Gastroesophageal sphincter (tissue), 4 donors: ENCODE results near the gene EHD1. TPM values are rescaled to one million over a fixed set of nuclear protein-coding genes. Genes with fewer than 3 reads are reported as not detected.
A peak's percentile ranks its signal among the peaks of the same experiment; 100 is the strongest.
"Not testable (repeated sequence)": the region's sequence is repeated elsewhere in the genome, so short reads cannot be mapped to it uniquely, and the experiment has no call there.

Source experiments
- ATAC-seq: fragments of 150-250 bp; one replicate; pipeline ENCODE4 v1.9.1; 2016; ENCODE audit warnings: mild to moderate bottlenecking, moderate library complexity
- H3K27ac ChIP-seq, 4 donors: fragments of 200-600 bp; sonication (generic) in 3 of 4; 1 replicate in 3 of 4; 2 replicates in 1 of 4; pipeline ENCODE4 v1.5.1; 2016 to 2019
- H3K27me3 ChIP-seq: fragments of 200-600 bp; sonication (generic); one replicate; pipeline ENCODE4 v1.5.1; 2019
- H3K36me3 ChIP-seq, 2 donors: fragments of 200-600 bp; sonication (generic); one replicate each; pipeline ENCODE4 v1.5.1; 2019; ENCODE audit warnings: control low read depth in 1 of 2
- H3K4me1 ChIP-seq, 3 donors: fragments of 200-600 bp; sonication (generic); 1 replicate in 2 of 3; 2 replicates in 1 of 3; pipeline ENCODE4 v1.5.1; 2016 to 2019; ENCODE audit warnings: control low read depth in 2 of 3
- H3K4me3 ChIP-seq, 2 donors: fragments of 200-600 bp; sonication (generic); one replicate each; pipeline ENCODE4 v1.5.1; 2019; ENCODE audit warnings: mild to moderate bottlenecking in 1 of 2, moderate library complexity in 1 of 2
- H3K9me3 ChIP-seq, 3 donors: fragments of 200-600 bp; sonication (generic); one replicate each; pipeline ENCODE4 v1.5.1; 2017 to 2019; ENCODE audit warnings: control low read depth in 2 of 3
- EP300 ChIP-seq: sonication (generic); formaldehyde crosslinking; IDR thresholded peaks from one replicate; pipeline ENCODE4 v1.6.1; 2017; ENCODE audit warnings: antibody characterized with exemption, mild to moderate bottlenecking
- POLR2A ChIP-seq, 2 donors: fragments of 450-650 bp; IDR thresholded peaks; one replicate each; pipeline ENCODE4 v1.6.1; 2017; ENCODE audit warnings: antibody characterized with exemption in 2 of 2, mild to moderate bottlenecking in 2 of 2, moderate library complexity in 1 of 2
- POLR2AphosphoS5 ChIP-seq: sonication (generic); formaldehyde crosslinking; IDR thresholded peaks from one replicate; pipeline ENCODE4 v1.6.1; 2017; ENCODE audit warnings: antibody characterized with exemption
- WGBS, 2 donors: methylation state at CpG; one replicate each; pipeline ENCODE4 v1.1.5; 2018; ENCODE audit warnings: low coverage in 1 of 2; 5-methylcytosine and 5-hydroxymethylcytosine counted together
- total RNA-seq, 4 donors: library from RNA; depleted of rRNA; stranded (reverse); fragments of >200 nt; gene quantifications; one replicate each; pipeline ENCODE4 v1.1.0, GENCODE V29; 2016
- TF ChIP-seq, protein P1 (sequence below), 4 experiments: fragments of 200-600 bp in 2 of 4; fragments of 450-650 bp in 2 of 4; sonication (generic) in 1 of 4; IDR thresholded peaks; one replicate each; pipeline ENCODE4 v1.5.1; 2017 to 2019; ENCODE audit warnings: antibody characterized with exemption in 4 of 4, mild to moderate bottlenecking in 2 of 4, moderate library complexity in 2 of 4

EHD1 gene
- total RNA-seq, 4 donors from 2014 or later = 92.1 to 188 (median 101) TPM

- H3K27me3 ChIP-seq = peaks cover 2% of the 10 kb centered on the region
- H3K4me3 ChIP-seq = no peak overlapping the region
- ATAC-seq = no peak
- no peak for TF ChIP-seq POLR2A (IDR thresholded peaks at IDR 0.05)
- TF ChIP-seq, protein P1, sequence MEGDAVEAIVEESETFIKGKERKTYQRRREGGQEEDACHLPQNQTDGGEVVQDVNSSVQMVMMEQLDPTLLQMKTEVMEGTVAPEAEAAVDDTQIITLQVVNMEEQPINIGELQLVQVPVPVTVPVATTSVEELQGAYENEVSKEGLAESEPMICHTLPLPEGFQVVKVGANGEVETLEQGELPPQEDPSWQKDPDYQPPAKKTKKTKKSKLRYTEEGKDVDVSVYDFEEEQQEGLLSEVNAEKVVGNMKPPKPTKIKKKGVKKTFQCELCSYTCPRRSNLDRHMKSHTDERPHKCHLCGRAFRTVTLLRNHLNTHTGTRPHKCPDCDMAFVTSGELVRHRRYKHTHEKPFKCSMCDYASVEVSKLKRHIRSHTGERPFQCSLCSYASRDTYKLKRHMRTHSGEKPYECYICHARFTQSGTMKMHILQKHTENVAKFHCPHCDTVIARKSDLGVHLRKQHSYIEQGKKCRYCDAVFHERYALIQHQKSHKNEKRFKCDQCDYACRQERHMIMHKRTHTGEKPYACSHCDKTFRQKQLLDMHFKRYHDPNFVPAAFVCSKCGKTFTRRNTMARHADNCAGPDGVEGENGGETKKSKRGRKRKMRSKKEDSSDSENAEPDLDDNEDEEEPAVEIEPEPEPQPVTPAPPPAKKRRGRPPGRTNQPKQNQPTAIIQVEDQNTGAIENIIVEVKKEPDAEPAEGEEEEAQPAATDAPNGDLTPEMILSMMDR (IDR thresholded peaks at IDR 0.05) = peak in 1 of 4 experiments; percentile 17
- peak; percentile 5 for TF ChIP-seq POLR2AphosphoS5
- no peak for TF ChIP-seq EP300
- H3K9me3 ChIP-seq = no peaks in the 10 kb centered on the region
- 77 to 79% methylated on average over 7 to 10 of the region's 19 CpGs for WGBS, 2 donors
- H3K27ac ChIP-seq = peak overlapping the region in 3 of 4 donors; percentile 69 to 97 (median 97)
- peaks cover 0 to 28% of the 10 kb centered on the region in 2 donors for H3K36me3 ChIP-seq
- peaks cover 0 to 82% (median 45%) of the 10 kb centered on the region in 3 donors for H3K4me1 ChIP-seq
Measured at GRCh38 chr11:64849598-64850356, 28.6 kb downstream of the EHD1 start.

DNA sequence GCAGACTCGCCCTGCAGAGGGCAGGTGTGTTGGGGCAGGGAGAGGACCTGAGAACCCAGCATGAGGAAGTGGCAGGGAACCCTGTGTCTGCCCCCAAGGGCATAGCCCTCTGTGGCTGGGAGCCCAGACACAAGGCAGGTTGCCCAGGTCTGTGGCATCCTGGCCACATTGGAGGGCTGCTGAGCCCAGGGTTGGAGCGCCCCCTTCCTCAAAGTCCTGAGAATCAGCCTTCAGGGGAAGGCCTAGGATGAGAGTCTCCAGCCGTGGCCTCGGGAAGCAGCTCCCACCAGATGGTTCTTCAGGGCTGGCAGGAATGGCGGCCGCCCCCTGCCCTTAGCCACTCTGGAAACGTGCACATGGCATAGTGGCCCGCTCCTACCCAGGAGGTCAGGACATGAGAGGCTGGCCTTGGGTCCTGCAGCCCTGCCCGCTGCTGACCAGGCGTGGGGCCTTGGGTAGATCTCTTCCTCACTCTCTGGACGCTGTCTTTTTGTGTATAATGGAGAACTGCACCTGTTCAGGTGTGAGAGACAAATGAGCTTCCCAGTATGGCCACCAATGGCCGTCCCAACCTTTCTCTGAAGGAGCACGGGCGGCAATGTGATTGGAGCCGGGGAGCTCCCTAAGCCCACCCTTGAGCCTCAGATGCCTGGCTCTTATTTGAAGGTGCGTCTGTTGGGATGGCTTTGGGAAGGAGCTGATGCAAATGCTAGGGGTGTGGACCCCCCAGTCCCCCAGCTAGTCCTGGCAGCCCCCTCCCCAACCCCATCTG, 29.4 kb downstream of the EHD1 start:
- peaks cover 0 to 82% (median 37%) of the 10 kb centered on the region in 3 donors for H3K4me1 ChIP-seq
- ATAC-seq = no peak
- H3K36me3 ChIP-seq = peaks cover 0 to 21% of the 10 kb centered on the region in 2 donors
- peak overlapping the region in 3 of 4 donors; percentile 69 to 97 (median 97) for H3K27ac ChIP-seq
- peaks cover 6% of the 10 kb centered on the region for H3K27me3 ChIP-seq
- WGBS, 2 donors = 60% methylated on average over 1 of the region's 16 CpGs; no CpG with 5 or more reads in 1 of the 2 donors
- no peak overlapping the region for H3K4me3 ChIP-seq
- no peak for TF ChIP-seq POLR2A (IDR thresholded peaks at IDR 0.05)
- TF ChIP-seq POLR2AphosphoS5 = no peak
- no peak for TF ChIP-seq EP300
- no peaks in the 10 kb centered on the region for H3K9me3 ChIP-seq

- Histone ChIP-seq H3K27ac (peak overlapping the region in 2 of 4 donors; percentile 34 to 97), H3K27me3 (peaks cover 6% of the 10 kb centered on the region), H3K4me3 (no peak overlapping the region), H3K9me3 (no peaks in the 10 kb centered on the region), H3K36me3 (peaks cover 0 to 14% of the 10 kb centered on the region in 2 donors), H3K4me1 (peaks cover 0 to 76% (median 31%) of the 10 kb centered on the region in 3 donors)
- TF ChIP-seq POLR2A (IDR thresholded peaks at IDR 0.05) = no peak
- TF ChIP-seq, protein P1 (IDR thresholded peaks at IDR 0.05) = no peak
- TF ChIP-seq EP300 = no peak
- no peak for TF ChIP-seq POLR2AphosphoS5
- 83 to 86% methylated on average over 2 to 4 of the region's 6 CpGs for WGBS, 2 donors
- ATAC-seq = no peak
Measured at GRCh38 chr11:64848214-64848825, 30.1 kb downstream of the EHD1 start.

DNA sequence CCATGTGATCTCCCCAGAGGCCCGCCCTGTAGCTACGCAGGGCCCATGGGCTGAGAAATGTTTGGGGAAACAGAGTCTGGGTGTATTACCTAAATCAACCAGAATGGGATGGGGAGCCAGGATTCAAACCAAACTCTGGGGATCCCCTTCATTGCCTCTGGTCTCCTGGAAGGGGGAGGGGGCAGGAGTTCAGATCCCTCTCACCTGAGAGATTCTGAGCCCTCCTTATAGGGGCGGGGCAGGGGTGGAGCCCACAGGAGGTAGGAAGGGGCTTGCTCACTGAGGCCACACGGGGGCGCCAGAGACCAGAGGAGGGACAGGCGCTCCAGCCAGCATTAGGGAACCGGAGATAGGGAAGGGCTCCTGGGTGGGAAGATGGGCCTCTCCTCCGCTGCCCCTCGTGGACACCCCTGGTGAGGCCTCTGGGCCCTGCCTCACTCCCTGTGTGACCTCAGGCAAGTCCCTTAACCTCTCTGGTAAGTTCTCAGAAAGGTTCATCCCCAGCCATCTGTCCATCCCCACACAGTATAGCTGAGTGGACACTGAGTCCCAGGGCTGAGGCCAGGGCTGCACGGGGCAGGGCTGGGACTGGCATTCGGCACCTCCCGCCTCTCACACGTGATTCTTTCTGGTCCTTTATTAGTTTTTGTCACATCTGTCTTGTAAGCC, 31.3 kb downstream of the EHD1 start:
- TF ChIP-seq, protein P1 (IDR thresholded peaks at IDR 0.05) = peak in 3 of 4 experiments; percentile 98 to 100 (median 99)
- no peak for TF ChIP-seq EP300
- peak; percentile 26 for TF ChIP-seq POLR2AphosphoS5
- Histone ChIP-seq H3K9me3 (no peaks in the 10 kb centered on the region), H3K27ac (peak overlapping the region in 2 of 4 donors; percentile 7 to 46), H3K4me3 (no peak overlapping the region), H3K36me3 (peaks cover 0 to 2% of the 10 kb centered on the region in 2 donors), H3K4me1 (peaks cover 0 to 64% (median 31%) of the 10 kb centered on the region in 3 donors), H3K27me3 (peaks cover 6% of the 10 kb centered on the region)
- 0 to 13% methylated on average over 1 to 3 of the region's 13 CpGs for WGBS, 2 donors
- ATAC-seq = peak; percentile 86

GRCh38 chr11:64845776-64846129, 32.7 kb downstream of the EHD1 start:
- H3K27ac ChIP-seq, H3K36me3 ChIP-seq, ATAC-seq, H3K27me3 ChIP-seq, H3K9me3 ChIP-seq, H3K4me3 ChIP-seq: not testable (repeated sequence)
- peaks cover 0 to 51% (median 24%) of the 10 kb centered on the region in 3 donors for H3K4me1 ChIP-seq
- WGBS, 2 donors = 87% methylated on average over 4 to 6 of the region's 8 CpGs
